ENCODE results near the gene BCAT1.

DNA sequence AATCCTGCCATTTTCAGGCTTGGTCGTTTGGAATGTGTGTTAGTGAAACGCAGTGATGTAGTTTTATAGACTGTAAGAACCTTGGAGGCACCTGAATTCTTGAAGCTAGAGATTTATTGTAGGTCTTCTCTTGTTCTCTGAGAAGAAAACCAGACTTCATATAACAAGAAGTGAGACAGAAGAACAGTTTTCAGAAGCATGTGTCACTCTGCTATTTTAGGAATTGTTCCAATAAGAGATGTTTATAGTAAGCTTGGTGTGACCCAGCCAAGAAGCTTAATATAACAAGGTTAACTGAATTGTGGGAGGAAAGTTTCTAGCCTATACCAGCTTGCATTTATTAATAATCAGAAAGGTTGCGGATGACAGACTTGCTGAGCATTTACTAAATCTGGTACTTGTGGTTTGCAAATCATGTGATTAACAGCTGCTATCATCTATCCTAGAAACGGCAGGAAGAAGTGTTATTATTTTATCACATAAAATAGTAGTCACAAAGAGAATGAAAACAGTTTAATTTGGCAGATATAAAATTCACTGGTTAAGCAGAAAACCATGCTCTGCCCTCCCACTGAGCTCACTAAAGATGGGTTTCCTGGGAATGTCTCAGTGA is 49.2 kb upstream of the BCAT1 start:
- TF ChIP-seq, protein P1, sequence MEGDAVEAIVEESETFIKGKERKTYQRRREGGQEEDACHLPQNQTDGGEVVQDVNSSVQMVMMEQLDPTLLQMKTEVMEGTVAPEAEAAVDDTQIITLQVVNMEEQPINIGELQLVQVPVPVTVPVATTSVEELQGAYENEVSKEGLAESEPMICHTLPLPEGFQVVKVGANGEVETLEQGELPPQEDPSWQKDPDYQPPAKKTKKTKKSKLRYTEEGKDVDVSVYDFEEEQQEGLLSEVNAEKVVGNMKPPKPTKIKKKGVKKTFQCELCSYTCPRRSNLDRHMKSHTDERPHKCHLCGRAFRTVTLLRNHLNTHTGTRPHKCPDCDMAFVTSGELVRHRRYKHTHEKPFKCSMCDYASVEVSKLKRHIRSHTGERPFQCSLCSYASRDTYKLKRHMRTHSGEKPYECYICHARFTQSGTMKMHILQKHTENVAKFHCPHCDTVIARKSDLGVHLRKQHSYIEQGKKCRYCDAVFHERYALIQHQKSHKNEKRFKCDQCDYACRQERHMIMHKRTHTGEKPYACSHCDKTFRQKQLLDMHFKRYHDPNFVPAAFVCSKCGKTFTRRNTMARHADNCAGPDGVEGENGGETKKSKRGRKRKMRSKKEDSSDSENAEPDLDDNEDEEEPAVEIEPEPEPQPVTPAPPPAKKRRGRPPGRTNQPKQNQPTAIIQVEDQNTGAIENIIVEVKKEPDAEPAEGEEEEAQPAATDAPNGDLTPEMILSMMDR (IDR thresholded peaks at IDR 0.05; ENCODE audit: low read depth, low read length, poor library complexity, severe bottlenecking): no peak
- no peak for TF ChIP-seq EZH2phosphoT487 (IDR thresholded peaks at IDR 0.05; ENCODE audit: borderline replicate concordance, low read length)

Measured in DOHH2 (cell line).